Measurements from ENCODE around the gene NFE2L3. TPM values are rescaled to one million over a fixed set of nuclear protein-coding genes. Genes with fewer than 3 reads are reported as not detected.

Gene NFE2L3
- total and polyA plus RNA-seq, 2 of the 4 experiments (the other 2 are of a cell fraction) = 28.0 to 43.2 TPM

DNA sequence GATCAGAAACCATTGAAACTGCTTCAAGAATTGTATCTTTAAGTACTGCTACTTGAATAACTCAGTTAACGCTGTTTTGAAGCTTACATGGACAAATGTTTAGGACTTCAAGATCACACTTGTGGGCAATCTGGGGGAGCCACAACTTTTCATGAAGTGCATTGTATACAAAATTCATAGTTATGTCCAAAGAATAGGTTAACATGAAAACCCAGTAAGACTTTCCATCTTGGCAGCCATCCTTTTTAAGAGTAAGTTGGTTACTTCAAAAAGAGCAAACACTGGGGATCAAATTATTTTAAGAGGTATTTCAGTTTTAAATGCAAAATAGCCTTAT is 33.8 kb downstream of the NFE2L3 start:
- no peak overlapping the region for H3K14ac ChIP-seq (replicated peaks; ENCODE audit: low read depth, low read length)
- no peaks in the 10 kb centered on the region for H3K9me3 ChIP-seq (ENCODE audit: control insufficient read depth, insufficient read depth, low read length)
- H3K23ac ChIP-seq (ENCODE audit: low read depth, low read length) = no peak overlapping the region
- DNase-seq (no peak), ATAC-seq (ENCODE audit: low read depth) (no peak)
- H3K9me1 ChIP-seq (ENCODE audit: insufficient read depth, low read length) = no peaks in the 10 kb centered on the region; the same call in 1 of the 2 replicates
- H2BK5ac ChIP-seq (ENCODE audit: low read depth, low read length, poor library complexity, severe bottlenecking) = no peak overlapping the region
- no peak overlapping the region for H2BK15ac ChIP-seq (ENCODE audit: low read depth, low read length)
- H3K36me3 ChIP-seq (ENCODE audit: control insufficient read depth, insufficient read depth, low read length) = peaks cover 18% of the 10 kb centered on the region
- POLR2A ChIA-PET (ENCODE audit: unreplicated experiment) = no interaction called here
- H3K4ac ChIP-seq (ENCODE audit: low read depth, low read length) = no peak overlapping the region
- intact Hi-C loops (cut with micrococcal nuclease) (no loop called here), in situ Hi-C loops (cut with MboI; ENCODE audit: low sequenced_read_pairs) (no loop called here), dilution Hi-C loops (cut with HindIII; ENCODE audit: low sequenced_read_pairs, unreplicated experiment) (no loop called here)
- H3K56ac ChIP-seq (ENCODE audit: extremely low read depth, insufficient read depth, low read length) = no peak overlapping the region
- TF ChIP-seq, protein P1, sequence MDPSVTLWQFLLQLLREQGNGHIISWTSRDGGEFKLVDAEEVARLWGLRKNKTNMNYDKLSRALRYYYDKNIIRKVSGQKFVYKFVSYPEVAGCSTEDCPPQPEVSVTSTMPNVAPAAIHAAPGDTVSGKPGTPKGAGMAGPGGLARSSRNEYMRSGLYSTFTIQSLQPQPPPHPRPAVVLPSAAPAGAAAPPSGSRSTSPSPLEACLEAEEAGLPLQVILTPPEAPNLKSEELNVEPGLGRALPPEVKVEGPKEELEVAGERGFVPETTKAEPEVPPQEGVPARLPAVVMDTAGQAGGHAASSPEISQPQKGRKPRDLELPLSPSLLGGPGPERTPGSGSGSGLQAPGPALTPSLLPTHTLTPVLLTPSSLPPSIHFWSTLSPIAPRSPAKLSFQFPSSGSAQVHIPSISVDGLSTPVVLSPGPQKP (IDR thresholded peaks at IDR 0.05; ENCODE audit: borderline replicate concordance, low read depth, low read length) = no peak
- no peak for TF ChIP-seq RCOR1 (IDR thresholded peaks at IDR 0.05; ENCODE audit: insufficient replicate concordance, low read length)
- no peak for TF ChIP-seq FOS (IDR thresholded peaks at IDR 0.05; ENCODE audit: low read depth, low read length)
- no CpG with 5 or more reads among the region's 1 CpG for WGBS, 2 experiments (ENCODE audit: extremely low coverage in 2 of 2, insufficient read length in 1 of 2)
- no peak overlapping the region for H2AFZ ChIP-seq (replicated peaks; ENCODE audit: low read length, poor library complexity)
- BruUV-seq (replicated peaks) = no TSS peak
- CTCF ChIA-PET = no interaction called here
- H3K27me3 ChIP-seq (ENCODE audit: control insufficient read depth, insufficient read depth, low read length) = no peaks in the 10 kb centered on the region
- no peak overlapping the region for H2AK5ac ChIP-seq (ENCODE audit: low read depth, low read length)
- H3K9ac ChIP-seq (ENCODE audit: low read depth, low read length) = no peak overlapping the region
- H2AK9ac ChIP-seq (replicated peaks; ENCODE audit: low read depth, low read length, poor library complexity) = no peak overlapping the region
- no peak overlapping the region for H3K4me3 ChIP-seq (ENCODE audit: insufficient read depth, low read depth, low read length)
- H3K4me2 ChIP-seq (ENCODE audit: low read depth, low read length) = no peak overlapping the region
- no peak overlapping the region for H3K27ac ChIP-seq (ENCODE audit: insufficient read depth, low read length)
- H2BK20ac ChIP-seq (ENCODE audit: low read depth, low read length) = no peak overlapping the region
- H4K20me1 ChIP-seq (ENCODE audit: insufficient read depth, low read length) = peaks cover 54% of the 10 kb centered on the region
- no peak overlapping the region for H2BK120ac ChIP-seq (ENCODE audit: low read depth, low read length)
- no peaks in the 10 kb centered on the region; the same call in 1 of the 2 replicates for H3K4me1 ChIP-seq (ENCODE audit: control insufficient read depth, insufficient read depth, low read length)
- H4K5ac ChIP-seq (ENCODE audit: low read depth, low read length) = no peak overlapping the region
- H4K8ac ChIP-seq (ENCODE audit: low read depth in 2 of 2, low read length in 2 of 2) = no peak overlapping the region
- H3K18ac ChIP-seq (ENCODE audit: low read depth, low read length) = no peak overlapping the region
- peaks cover 21 to 33% of the 10 kb centered on the region in 2 experiments; a peak in 3 of 4 replicates for H3K79me1 ChIP-seq (ENCODE audit: low read depth in 1 of 2, low read length in 2 of 2)
- no peak overlapping the region for H4K91ac ChIP-seq (ENCODE audit: insufficient read depth, low read depth, low read length)
